Neutrophil (primary cell): Measurements from ENCODE around the gene KRT7.

ENCODE experiments used
- H3K27ac ChIP-seq: fragments of 200-600 bp; sonication (generic); 2 replicates; pipeline ENCODE4 v1.5.1; 2016; ENCODE audit warnings: mild to moderate bottlenecking, moderate library complexity
- H3K27me3 ChIP-seq: fragments of 200-600 bp; sonication (generic); 2 replicates; pipeline ENCODE4 v1.6.0; 2016; ENCODE audit warnings: mild to moderate bottlenecking
- H3K36me3 ChIP-seq: fragments of 200-600 bp; sonication (generic); 2 replicates; pipeline ENCODE4 v1.5.1; 2017
- H3K4me1 ChIP-seq, 2 experiments: fragments of 200-600 bp in 1 of 2; sonication (generic) in 1 of 2; 1 replicate in 1 of 2; 2 replicates in 1 of 2; pipeline versions ENCODE4 v1.5.1 to v1.6.1; 2013 to 2016; ENCODE audit warnings: low read depth in 1 of 2, low read length in 1 of 2, mild to moderate bottlenecking in 1 of 2, moderate library complexity in 1 of 2; ENCODE audit not compliant: control insufficient read depth in 1 of 2, insufficient read depth in 1 of 2
- H3K4me3 ChIP-seq, 2 experiments: fragments of 200-600 bp in 1 of 2; sonication (generic) in 1 of 2; 1 replicate in 1 of 2; 2 replicates in 1 of 2; pipeline ENCODE4 v1.5.1; 2013 to 2016; ENCODE audit warnings: low read depth in 1 of 2, low read length in 1 of 2, mild to moderate bottlenecking in 1 of 2, moderate library complexity in 1 of 2
- H3K9me3 ChIP-seq: fragments of 200-600 bp; sonication (generic); 2 replicates; pipeline ENCODE4 v1.5.1; 2016
- TF ChIP-seq, protein P1 (sequence below): fragments of 200-600 bp; sonication (generic); IDR thresholded peaks from 2 replicates; pipeline ENCODE4 v1.5.1; 2016; ENCODE audit warnings: antibody characterized with exemption

The KRT7 gene

GRCh38 chr12:52227606-52228166 lies 5.4 kb upstream of the KRT7 start:
- TF ChIP-seq, protein P1, sequence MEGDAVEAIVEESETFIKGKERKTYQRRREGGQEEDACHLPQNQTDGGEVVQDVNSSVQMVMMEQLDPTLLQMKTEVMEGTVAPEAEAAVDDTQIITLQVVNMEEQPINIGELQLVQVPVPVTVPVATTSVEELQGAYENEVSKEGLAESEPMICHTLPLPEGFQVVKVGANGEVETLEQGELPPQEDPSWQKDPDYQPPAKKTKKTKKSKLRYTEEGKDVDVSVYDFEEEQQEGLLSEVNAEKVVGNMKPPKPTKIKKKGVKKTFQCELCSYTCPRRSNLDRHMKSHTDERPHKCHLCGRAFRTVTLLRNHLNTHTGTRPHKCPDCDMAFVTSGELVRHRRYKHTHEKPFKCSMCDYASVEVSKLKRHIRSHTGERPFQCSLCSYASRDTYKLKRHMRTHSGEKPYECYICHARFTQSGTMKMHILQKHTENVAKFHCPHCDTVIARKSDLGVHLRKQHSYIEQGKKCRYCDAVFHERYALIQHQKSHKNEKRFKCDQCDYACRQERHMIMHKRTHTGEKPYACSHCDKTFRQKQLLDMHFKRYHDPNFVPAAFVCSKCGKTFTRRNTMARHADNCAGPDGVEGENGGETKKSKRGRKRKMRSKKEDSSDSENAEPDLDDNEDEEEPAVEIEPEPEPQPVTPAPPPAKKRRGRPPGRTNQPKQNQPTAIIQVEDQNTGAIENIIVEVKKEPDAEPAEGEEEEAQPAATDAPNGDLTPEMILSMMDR, result no peak
- no peaks in the 10 kb centered on the region for H3K36me3 ChIP-seq
- H3K9me3 ChIP-seq, result no peaks in the 10 kb centered on the region
- H3K27me3 ChIP-seq, result peaks cover 78% of the 10 kb centered on the region
- H3K27ac ChIP-seq, result no peak overlapping the region
- no peaks in the 10 kb centered on the region for H3K4me1 ChIP-seq
- no peak overlapping the region for H3K4me3 ChIP-seq

DNA sequence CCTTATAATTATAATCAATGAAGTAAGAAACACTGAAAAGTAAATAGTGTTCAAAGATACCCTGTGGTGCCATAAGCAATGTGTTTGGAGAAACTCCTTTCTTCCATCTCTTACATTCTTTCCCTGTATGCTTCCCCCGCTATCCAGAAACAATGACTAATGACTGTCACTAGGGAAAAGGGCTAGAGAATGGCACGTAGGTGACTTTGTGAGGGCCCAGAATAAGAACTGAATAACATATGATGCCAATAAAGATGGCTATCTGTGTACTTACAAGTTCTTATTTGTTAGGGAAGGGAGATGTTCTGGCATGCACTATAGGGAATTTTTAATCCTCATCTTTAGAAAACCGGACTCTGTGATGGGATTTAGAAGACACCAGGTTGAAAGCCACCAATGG lies 4.7 kb upstream of the KRT7 start:
- no peaks in the 10 kb centered on the region for H3K4me1 ChIP-seq
- no peak overlapping the region for H3K4me3 ChIP-seq

DNA sequence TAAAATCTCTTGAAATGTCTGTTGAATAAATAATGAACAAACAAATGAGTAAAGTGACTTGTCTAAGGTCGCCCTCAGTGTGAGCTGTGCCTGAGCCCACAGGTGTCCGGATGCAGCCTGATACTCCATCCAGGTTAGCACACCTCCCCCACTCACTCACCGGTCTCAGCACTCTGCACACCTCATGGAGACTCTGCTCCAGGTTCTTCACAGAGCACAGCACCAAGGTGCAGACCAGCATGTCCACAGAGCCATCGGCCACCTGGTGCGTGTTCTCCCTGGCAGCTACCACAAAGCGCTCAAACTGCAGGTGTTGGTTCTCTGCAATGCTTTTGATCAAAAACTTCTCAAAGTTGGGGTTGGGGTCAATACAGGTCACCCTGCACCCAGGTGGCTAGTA lies 4.1 kb upstream of the KRT7 start:
- TF ChIP-seq, protein P1, result no peak
- Histone ChIP-seq H3K4me1 (no peaks in the 10 kb centered on the region), H3K27me3 (peaks cover 80% of the 10 kb centered on the region), H3K4me3 (no peak overlapping the region), H3K9me3 (no peaks in the 10 kb centered on the region), H3K36me3 (no peaks in the 10 kb centered on the region), H3K27ac (no peak overlapping the region)

More for the DNA sequence above, 4.7 kb upstream of the KRT7 start:
- peaks cover 78% of the 10 kb centered on the region for H3K27me3 ChIP-seq
- H3K9me3 ChIP-seq, result no peaks in the 10 kb centered on the region
- H3K36me3 ChIP-seq, result no peaks in the 10 kb centered on the region
- no peak overlapping the region for H3K27ac ChIP-seq
- TF ChIP-seq, protein P1, result no peak

DNA sequence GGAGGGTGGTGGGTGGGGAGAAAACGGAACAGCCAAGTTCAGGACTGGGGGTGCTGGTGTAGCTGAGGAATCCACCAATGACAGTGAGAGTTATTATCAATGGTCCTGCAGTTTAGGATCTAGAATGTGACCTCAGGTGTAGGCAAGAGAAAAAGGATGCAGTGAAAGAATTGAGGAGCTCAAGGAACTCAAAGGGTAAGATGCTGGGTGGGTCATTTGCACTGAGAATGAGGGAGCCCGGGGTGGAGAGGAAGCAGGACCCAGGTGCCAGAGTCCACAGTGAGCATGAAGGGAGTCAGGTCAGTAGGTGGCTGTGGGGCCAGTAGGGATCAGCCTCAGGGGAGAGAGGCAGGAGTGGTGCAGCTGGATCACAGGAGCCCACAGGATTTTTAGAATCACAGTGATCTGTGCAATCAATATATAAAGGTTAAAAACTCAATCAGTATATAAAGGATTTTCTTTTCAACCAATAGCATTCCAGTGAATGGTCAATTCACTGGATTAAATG lies 3.2 kb upstream of the KRT7 start:
- H3K9me3 ChIP-seq, result no peaks in the 10 kb centered on the region
- no peaks in the 10 kb centered on the region for H3K4me1 ChIP-seq
- no peak overlapping the region for H3K27ac ChIP-seq
- TF ChIP-seq, protein P1, result no peak
- no peaks in the 10 kb centered on the region for H3K36me3 ChIP-seq
- H3K27me3 ChIP-seq, result peaks cover 80% of the 10 kb centered on the region
- H3K4me3 ChIP-seq, result no peak overlapping the region

- no peaks in the 10 kb centered on the region for H3K36me3 ChIP-seq
- peaks cover 82% of the 10 kb centered on the region for H3K27me3 ChIP-seq
- no peaks in the 10 kb centered on the region for H3K9me3 ChIP-seq
- TF ChIP-seq, protein P1, result no peak
- no peak overlapping the region for H3K27ac ChIP-seq
- H3K4me3 ChIP-seq, result no peak overlapping the region
- H3K4me1 ChIP-seq, result no peaks in the 10 kb centered on the region
Observed at GRCh38 chr12:52230364-52231281, 2.4 kb upstream of the KRT7 start.
